Progenitor cell of endocrine pancreas (in vitro differentiated cells): ENCODE results near the gene CRYBG2. TPM values are rescaled to one million over a fixed set of nuclear protein-coding genes. Genes with fewer than 3 reads are reported as not detected.
A peak's percentile ranks its signal among the peaks of the same experiment; 100 is the strongest.
"Not testable (repeated sequence)": the region's sequence is repeated elsewhere in the genome, so short reads cannot be mapped to it uniquely, and the experiment has no call there.

Source experiments
- DNase-seq: peaks from one replicate; pipeline ENCODE4 v3.0.0; 2021; ENCODE audit warnings: low spot score; ENCODE audit not compliant: unreplicated experiment
- H3K27ac Mint-ChIP-seq: 2 replicates; pipeline ENCODE4 v1.8.0; 2021; ENCODE audit warnings: mild to moderate bottlenecking, moderate library complexity, mixed read lengths
- H3K27me3 Mint-ChIP-seq: 2 replicates; pipeline ENCODE4 v1.8.0; 2021; ENCODE audit warnings: mixed read lengths
- H3K36me3 Mint-ChIP-seq: 2 replicates; pipeline ENCODE4 v1.8.0; 2022; ENCODE audit warnings: mixed read lengths; ENCODE audit not compliant: insufficient read depth
- H3K4me1 Mint-ChIP-seq: 2 replicates; pipeline ENCODE4 v1.8.0; 2021; ENCODE audit warnings: low read depth, mixed read lengths
- H3K4me3 Mint-ChIP-seq: 2 replicates; pipeline ENCODE4 v1.8.0; 2021; ENCODE audit warnings: low read depth, mild to moderate bottlenecking, moderate library complexity, mixed read lengths
- H3K9me3 Mint-ChIP-seq: 2 replicates; pipeline ENCODE4 v1.8.0; 2021; ENCODE audit warnings: low read depth, mixed read lengths
- total RNA-seq: library from RNA; stranded (reverse); gene quantifications from 2 replicates; pipeline ENCODE4 v1.2.1, GENCODE V29; 2021
- TF ChIP-seq, protein P1 (sequence below): fragments of 200-600 bp; sonication (generic); IDR thresholded peaks from one replicate; pipeline ENCODE4 v1.5.0; 2021; ENCODE audit warnings: antibody characterized with exemption, mild to moderate bottlenecking; ENCODE audit not compliant: unreplicated experiment

CRYBG2 gene
- total RNA-seq, 1 donor from 2014 or later: 13.8 TPM

DNA sequence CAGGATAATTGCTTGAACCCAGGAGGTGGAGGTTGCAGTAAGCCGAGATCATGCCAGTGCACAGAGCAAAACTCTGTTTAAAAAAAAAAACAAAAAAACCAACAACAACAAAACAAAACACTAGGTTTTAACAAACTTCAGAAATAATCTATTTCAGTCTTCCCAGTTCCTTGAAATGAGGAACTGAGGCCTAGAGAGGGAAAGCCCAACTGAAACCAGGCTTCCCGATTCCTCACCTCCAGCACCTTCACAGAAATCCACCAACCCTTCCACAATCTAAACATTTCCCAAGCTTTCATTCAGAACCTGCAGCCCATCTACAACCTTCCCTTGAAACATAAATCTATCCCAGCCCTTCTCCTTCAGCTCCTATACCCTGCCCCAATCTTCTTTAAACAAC, 36.8 kb downstream of the CRYBG2 start:
- DNase-seq: no peak
- Mint-ChIP-seq H3K27me3 (no peaks in the 10 kb centered on the region), H3K27ac (peak overlapping the region; percentile 63), H3K4me1 (peaks cover 7% of the 10 kb centered on the region), H3K4me3 (no peak overlapping the region), H3K9me3 (no peaks in the 10 kb centered on the region), H3K36me3 (peaks cover 4% of the 10 kb centered on the region)
- TF ChIP-seq, protein P1, sequence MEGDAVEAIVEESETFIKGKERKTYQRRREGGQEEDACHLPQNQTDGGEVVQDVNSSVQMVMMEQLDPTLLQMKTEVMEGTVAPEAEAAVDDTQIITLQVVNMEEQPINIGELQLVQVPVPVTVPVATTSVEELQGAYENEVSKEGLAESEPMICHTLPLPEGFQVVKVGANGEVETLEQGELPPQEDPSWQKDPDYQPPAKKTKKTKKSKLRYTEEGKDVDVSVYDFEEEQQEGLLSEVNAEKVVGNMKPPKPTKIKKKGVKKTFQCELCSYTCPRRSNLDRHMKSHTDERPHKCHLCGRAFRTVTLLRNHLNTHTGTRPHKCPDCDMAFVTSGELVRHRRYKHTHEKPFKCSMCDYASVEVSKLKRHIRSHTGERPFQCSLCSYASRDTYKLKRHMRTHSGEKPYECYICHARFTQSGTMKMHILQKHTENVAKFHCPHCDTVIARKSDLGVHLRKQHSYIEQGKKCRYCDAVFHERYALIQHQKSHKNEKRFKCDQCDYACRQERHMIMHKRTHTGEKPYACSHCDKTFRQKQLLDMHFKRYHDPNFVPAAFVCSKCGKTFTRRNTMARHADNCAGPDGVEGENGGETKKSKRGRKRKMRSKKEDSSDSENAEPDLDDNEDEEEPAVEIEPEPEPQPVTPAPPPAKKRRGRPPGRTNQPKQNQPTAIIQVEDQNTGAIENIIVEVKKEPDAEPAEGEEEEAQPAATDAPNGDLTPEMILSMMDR: no peak

DNA sequence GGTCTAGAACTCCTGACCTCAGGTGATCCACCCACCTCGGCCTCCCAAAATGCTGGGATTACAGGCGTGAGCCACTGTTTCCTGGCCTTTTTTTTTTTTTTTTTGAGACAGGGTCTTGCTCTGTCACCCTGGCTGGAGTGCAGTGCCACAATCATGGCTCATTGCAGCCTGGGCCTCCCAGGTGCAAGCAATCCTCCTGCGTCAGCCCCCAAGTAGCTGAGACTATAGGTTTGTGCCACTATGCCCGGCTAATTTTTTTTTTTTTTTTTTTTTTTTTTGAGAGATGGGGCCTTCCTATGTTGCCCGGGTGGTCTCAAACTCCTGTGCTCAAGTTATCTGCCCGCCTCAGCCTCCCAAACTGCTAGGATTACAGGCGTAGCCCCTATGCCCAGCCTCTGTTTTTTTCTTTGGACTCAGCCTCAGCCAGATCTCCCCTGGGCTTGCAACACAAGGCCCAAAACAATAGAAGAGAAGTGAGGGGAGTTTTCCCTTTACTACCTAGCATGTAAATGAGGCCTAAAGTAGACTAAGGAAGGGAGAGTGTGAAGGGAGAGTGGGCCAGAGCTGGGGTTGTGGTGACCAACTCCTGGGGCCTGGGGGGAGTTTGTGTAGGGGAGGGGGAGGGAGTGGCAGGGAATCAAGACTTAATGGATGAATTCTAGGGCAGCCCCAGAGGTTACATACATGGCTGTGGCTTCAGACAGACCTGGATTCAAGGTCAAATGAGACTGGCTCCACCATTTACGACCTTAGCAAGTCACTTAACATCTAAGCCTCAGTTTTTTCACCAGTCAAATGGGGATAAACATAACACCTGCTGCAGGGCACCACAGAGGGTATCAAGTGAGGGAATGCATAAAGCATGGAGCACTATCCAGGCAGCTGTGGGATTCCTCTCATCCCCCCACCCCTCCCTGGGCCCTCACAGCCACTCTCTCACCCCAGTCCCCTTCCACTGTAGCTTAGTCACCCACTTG, 37.8 kb downstream of the CRYBG2 start:
- TF ChIP-seq, protein P1: no peak
- Mint-ChIP-seq H3K36me3 (no peaks in the 10 kb centered on the region), H3K4me3 (no peak overlapping the region), H3K9me3 (no peaks in the 10 kb centered on the region), H3K4me1 (peaks cover 7% of the 10 kb centered on the region), H3K27me3 (peaks cover 4% of the 10 kb centered on the region), H3K27ac (no peak overlapping the region)
- DNase-seq: no peak

DNA sequence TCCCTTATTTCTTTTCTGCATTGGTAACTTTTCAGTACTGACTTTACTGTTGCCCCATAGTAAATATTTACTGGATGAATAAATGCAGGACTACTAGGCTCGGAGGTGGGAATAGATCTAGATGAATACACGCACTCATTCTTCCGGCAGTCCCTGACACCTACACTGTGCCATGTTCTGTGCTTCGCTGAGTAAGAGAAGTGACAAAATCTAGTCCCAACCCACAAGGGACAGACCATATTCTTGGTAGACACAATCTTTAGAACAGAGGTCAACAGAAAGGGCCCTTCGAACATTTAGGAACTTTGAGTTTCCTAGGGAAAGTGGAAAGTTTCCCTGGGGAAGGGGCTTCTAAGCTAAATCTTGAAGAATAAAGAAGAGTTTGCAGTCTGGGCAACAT, 39.4 kb downstream of the CRYBG2 start:
- H3K36me3 Mint-ChIP-seq: no peaks in the 10 kb centered on the region
- TF ChIP-seq, protein P1: no peak
- H3K27me3 Mint-ChIP-seq: peaks cover 4% of the 10 kb centered on the region
- no peaks in the 10 kb centered on the region for H3K9me3 Mint-ChIP-seq
- H3K27ac Mint-ChIP-seq: no peak overlapping the region
- DNase-seq: no peak
- no peak overlapping the region for H3K4me3 Mint-ChIP-seq
- H3K4me1 Mint-ChIP-seq: peaks cover 7% of the 10 kb centered on the region

DNA sequence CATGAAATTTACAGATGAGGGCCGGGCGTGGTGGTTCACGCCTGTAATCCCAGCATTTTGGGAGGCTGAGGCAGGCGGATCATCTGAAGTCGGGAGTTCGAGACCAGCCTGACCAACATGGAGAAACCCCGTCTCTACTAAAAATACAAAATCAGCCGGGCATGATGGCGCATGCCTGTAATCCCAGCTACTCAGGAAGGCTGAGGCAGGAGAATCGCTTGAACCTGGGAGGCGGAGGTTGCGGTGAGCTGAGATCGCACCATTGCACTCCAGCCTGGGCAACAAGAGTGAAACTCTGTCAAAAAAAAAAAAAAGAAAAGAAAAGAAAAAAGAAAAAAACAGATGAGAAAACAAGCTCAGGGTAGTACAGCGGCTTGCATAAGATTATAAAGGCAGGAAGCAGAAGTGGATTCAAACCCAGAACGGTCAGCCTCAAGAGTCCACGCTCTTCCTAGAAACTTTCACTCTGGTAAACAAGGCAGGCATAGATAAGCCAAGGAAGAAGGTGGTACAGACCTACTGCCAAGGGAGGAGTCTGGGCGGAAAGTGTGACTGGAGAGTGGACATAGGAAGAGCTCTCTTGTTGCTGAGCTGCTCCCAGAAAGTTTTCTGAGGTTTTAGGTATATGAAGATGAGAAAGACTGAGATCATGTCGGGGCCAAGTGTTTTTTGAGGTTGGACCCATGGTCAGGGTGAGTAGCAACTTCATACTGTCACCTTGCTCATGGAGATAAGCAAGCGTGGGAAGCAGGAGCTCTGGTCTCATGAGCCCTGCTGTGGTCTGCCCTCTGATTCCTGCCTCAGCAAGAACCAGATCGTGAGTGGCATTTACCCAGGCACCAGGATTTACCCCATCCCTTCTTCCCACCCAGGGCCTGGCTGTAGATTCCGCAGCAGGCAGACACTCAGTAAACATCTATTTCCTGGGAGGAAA, 45.7 kb downstream of the CRYBG2 start:
- not testable (repeated sequence) for H3K4me1 Mint-ChIP-seq, DNase-seq, H3K4me3 Mint-ChIP-seq, H3K27me3 Mint-ChIP-seq, H3K9me3 Mint-ChIP-seq, H3K36me3 Mint-ChIP-seq, H3K27ac Mint-ChIP-seq

DNA sequence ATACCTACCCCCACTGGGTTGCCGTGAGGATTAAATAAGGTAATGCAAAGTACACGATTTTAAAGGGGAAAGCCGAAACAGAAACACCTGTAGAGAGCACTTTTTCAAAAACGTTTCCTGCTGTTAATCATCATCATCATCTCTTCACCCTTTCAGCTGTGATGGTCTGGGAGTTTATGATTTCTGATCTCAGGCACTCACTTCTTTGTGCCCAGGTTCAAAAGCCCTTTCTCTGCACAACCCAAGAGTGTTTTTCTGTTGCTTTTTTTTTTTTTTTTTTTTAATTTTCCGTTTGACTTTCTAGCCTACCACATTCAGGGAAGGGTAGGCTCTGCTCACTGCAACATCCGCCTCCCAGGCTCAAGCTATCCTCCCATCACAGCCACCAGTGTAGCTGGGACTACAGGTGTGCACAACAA, 46.6 kb downstream of the CRYBG2 start:
- DNase-seq: no peak
- TF ChIP-seq, protein P1: no peak
- Mint-ChIP-seq H3K36me3 (no peaks in the 10 kb centered on the region), H3K9me3 (no peaks in the 10 kb centered on the region), H3K4me3 (peak overlapping the region; percentile 98), H3K27me3 (peaks cover 4% of the 10 kb centered on the region), H3K4me1 (peaks cover 10% of the 10 kb centered on the region), H3K27ac (peak overlapping the region; percentile 37)
